ENCODE data around the gene ADAMTS17.
A peak's percentile ranks its signal among the peaks of the same experiment; 100 is the strongest.

The ADAMTS17 gene, protein sequence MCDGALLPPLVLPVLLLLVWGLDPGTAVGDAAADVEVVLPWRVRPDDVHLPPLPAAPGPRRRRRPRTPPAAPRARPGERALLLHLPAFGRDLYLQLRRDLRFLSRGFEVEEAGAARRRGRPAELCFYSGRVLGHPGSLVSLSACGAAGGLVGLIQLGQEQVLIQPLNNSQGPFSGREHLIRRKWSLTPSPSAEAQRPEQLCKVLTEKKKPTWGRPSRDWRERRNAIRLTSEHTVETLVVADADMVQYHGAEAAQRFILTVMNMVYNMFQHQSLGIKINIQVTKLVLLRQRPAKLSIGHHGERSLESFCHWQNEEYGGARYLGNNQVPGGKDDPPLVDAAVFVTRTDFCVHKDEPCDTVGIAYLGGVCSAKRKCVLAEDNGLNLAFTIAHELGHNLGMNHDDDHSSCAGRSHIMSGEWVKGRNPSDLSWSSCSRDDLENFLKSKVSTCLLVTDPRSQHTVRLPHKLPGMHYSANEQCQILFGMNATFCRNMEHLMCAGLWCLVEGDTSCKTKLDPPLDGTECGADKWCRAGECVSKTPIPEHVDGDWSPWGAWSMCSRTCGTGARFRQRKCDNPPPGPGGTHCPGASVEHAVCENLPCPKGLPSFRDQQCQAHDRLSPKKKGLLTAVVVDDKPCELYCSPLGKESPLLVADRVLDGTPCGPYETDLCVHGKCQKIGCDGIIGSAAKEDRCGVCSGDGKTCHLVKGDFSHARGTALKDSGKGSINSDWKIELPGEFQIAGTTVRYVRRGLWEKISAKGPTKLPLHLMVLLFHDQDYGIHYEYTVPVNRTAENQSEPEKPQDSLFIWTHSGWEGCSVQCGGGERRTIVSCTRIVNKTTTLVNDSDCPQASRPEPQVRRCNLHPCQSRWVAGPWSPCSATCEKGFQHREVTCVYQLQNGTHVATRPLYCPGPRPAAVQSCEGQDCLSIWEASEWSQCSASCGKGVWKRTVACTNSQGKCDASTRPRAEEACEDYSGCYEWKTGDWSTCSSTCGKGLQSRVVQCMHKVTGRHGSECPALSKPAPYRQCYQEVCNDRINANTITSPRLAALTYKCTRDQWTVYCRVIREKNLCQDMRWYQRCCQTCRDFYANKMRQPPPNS

DNA sequence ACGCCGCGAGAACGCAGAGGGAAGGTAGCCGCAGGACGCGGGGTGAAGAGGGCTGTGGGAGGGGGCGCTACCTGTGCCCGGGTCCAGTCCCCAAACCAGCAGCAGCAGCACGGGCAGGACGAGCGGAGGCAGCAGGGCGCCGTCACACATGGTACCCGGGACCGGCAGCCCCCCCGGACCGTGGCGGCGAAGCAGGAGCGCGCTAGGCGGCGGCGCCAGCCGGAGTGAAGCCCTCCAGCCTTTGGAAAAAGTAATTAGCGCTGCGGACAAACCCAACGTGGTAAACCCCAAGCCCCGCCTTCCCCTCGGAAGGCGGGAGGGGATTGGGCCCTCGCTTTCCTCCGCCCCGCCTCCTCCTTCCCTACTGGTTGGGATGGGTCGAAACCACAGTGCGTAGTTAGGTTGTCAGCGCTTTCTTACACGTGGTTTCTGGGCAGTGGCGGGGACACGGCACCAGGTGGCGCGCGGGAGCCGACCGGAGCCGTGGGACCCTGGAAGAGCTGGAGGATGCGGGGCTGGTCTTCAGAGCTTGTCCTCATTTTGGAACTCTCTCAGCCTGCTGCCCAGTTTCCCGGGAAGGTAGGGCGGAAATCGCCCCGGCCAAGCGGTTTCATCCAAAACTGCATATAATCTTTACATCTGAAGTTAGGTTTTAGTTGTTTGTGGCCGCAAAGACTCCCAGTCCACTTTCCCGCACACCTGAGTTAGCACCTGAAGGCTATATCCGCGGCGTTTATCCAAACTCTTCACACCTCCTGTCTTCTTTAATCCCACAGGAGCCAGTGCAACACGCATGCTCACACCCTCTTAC is at the start of gene ADAMTS17:
Gene ADAMTS17, minus strand, starts transcription at position 226 of the 811 bp plus-strand sequence. Its CDS starts 76 bp downstream, at position 150.
- peak; percentile 69 to 86 for DNase-seq

DNA sequence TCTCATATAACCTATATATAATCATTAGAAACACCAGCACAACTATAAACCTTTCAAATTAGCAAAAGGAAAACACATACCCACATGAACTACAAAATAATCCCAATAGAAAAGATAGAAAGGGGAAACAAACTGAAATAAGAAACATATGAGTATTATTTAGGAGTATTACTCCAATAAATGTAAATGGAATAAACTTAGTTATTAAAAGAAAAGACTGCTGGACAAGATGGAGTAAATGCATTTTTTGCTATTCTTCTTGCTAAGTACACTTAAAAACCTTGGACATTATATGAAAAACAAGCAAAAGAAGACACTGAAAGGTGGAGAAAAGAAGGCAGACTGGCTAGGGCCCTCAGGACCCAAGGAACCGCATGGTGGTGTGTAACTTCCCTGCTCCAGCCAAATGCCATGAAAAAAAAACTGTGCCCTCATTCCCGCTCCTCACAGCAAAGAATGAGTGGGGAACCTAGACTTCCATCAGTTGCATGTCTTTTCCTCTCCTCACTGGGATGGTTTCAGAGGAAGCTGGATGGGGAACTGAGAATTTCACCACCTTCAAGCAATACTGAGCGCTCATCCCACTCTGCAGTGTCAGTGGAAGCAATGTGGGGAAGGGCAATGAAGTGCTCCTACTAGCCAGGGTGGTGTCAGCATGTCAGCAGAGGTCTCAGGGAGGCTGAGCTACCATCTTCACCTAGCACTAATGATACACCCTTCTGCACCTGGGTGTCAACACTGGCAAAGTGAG is 43.7 kb upstream of the ADAMTS17 start:
- DNase-seq, result no peak

DNA sequence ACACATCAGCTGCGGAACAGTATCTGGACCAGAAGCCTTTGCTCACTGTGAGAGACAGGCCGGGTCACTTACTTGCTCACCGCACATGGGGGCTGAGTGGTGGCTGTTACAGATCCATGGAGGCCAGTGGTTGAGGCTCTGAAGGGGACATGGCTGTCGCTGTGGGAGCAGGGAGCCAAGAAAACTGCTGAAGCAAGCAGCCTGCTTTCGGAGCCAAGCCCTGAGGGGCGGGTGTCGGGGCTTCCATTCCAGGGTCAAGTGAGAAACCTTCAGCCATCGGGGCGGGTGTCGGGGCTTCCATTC is 42.3 kb upstream of the ADAMTS17 start:
- DNase-seq, result no peak

DNA sequence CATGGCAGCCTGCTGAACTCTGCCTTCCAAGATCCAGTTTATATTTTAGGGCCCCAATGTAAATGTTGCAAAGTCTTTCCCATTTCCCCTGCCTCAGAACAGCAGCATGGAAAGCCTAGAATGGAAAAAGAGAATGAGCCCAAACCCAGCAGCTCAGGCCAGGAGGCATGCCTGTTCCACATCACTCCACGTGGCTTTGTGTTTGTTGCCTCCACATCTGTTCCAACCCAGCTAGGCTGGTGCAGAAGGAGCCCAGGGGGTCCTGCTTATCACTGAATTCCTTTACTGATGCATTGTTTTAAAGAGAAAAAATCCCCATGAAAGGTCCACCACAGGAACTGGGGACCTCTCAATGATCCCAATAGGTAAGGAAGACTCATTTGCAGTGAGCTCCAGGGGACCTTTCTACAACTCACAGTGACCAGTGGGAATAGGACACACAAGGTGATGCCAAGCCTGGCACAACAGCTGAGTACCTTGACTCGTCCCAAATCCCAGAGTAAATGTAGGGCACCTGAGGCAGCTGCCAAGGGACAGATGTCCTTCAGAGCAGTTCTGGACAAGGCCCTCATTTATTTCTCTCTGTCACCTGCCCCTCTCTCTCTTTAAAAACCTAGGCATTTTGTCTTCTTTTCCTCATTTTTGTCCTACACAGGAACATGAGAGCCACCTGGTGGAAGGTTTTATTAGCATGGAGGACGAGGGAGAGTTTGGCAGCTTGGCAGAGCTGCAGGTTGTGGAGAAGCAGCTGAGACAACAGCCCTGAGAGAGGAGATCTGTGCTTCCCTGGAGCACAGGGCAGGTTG is 41.7 kb upstream of the ADAMTS17 start:
- DNase-seq, result peak in 1 of 2 experiments; percentile 3

DNA sequence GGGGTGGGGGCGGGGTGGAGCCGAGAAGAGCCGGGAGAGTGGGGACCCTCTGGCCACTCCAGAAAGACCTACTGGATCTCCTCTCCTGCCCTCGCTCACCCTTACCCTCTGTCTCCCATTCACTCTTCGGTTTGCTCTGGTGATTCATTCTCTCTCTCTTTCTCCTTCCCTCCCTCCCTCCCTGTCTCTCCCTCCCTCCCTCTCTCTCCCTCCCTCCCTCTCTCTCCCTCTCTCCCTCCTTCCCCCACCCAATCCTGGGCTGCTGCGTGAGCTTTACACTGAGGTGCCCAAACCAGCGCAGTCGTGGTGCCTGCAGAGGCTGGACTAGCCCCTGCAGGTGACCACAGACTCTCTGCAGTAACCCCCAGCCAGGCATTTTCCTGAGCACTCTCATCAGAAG is 32.2 kb upstream of the ADAMTS17 start:
- DNase-seq, result no peak

DNA sequence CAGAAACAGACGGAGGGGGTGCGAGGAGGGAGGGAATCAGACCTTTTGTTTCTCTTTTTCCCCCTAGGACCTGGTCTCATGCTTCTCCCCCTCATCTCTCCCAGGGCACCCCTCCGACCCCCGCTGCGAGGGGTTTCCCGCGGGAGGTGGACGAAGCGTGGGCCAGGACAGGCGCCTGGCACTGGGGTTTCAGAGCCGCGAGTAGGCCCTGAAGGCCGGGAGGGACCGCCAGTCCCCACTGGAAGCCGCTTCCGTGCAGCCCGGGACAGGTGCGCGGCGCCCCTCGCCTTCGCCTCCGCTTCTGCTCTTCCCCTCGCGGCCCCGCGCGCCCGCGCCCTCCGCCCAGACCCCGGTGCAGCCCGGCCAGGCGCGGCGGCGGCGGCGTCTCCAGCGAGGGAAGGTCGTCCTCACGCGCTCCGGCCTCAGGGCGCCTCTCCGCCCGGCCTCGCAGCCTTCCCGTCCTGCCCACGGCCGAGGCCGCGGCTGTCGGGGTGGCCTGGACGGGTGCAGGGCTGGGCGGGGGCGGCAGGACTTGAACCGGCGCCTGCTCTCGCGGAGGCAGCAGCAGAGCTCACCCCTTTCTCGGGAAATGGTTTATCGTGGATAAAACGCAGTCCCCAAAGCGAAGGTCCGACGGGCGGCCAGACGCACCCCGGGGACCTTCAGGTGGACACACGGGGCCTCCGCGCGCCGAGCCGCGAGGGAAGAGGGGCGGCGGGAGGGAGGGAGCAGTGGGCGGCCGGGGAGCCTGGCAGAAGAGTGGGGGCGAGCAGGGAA is 31.5 kb upstream of the ADAMTS17 start:
- DNase-seq, result no peak

DNA sequence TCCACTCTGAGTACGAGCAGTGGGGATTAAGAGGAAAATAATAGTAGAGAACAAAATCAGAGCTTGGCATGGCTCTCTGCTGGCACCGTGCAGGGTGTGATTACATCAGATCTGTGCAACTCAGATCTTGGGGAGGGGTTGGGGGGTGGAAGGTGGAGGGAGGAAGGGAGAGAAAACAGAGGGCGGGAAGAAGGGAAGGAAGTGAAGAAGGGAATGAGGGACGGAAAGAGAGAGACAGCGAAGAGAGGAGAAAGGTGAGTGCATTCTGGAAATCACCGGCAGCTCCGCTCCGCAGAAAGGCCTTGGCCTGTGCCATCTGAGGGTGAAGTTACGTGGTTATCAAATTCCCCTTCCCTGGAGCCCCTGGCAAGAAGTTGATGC is 31.0 kb upstream of the ADAMTS17 start:
- DNase-seq, result no peak

DNA sequence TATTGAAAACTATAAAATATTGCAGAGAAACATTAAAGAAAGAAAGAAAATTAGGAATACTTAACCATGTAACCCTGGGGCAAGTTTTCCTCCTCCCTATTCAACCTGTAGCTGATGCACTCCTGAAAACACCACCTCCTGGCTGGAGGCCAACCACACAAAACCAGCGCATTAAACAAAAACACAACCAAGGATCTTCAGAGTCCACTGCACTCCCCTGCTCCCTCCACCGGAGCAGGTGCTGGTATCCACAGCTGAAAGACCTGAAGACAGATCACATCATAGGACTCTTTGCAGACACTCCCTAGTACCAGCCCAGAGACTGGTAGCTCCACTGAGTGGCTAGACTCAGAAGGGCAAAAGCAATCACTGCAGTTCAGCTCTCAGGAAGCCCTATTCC is 13.6 kb upstream of the ADAMTS17 start:
- no peak for DNase-seq

DNA sequence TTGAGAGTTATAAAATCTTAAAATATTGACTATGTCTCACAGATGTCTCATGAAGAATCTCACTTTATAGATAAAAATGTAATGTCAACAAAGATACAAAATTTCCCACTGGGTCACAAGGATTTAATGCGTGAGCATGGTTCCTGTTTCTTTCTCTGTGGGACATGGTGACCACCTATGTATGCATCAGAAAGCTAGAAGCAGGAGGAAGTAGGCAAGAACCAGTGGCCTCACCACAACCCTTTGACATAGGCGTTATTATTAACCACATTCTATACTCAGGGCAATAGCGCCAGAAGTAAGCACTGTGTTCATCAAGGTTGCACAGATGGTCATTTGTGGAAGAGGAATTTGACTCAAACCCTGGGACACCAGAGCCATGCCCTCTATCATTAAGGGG is 11.7 kb upstream of the ADAMTS17 start:
- no peak for DNase-seq

DNA sequence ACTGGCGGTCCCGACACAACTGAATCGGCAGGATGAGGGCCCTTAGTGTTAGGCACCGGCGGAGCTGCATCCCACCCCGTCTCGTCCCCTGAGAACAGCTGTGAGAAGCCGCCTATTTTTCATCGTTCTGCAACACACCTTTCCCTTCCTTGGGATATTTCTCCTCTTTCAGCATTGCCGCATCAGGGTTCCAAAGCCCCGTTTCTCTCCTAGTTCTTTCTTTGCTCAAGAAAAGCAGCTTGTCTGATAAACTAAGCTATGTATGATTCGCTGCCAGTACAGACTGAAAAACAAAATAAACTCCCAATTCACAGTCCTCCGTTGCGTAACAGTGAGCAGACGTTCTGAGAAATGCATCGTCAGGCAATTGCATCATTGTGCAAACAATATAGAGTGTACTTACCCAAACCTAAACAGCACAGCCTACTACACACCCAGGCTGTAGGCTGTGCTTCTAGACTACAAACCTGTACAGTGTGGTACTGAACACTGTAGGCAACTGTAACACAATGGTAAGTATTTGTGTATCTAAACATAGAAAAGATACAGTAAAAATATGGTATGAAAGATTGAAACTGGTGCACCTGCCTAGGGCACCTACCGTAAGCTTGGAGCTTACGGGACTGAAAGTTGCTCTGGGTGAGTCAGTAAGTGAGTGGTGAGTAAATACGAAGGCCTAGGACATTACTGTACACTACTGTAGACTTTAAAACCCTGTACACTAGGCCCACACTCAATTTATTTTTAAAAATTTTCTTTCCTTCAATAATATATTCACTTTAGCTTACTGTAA is 8.9 kb upstream of the ADAMTS17 start:
- DNase-seq, result peak in 1 of 2 experiments; percentile 10

DNA sequence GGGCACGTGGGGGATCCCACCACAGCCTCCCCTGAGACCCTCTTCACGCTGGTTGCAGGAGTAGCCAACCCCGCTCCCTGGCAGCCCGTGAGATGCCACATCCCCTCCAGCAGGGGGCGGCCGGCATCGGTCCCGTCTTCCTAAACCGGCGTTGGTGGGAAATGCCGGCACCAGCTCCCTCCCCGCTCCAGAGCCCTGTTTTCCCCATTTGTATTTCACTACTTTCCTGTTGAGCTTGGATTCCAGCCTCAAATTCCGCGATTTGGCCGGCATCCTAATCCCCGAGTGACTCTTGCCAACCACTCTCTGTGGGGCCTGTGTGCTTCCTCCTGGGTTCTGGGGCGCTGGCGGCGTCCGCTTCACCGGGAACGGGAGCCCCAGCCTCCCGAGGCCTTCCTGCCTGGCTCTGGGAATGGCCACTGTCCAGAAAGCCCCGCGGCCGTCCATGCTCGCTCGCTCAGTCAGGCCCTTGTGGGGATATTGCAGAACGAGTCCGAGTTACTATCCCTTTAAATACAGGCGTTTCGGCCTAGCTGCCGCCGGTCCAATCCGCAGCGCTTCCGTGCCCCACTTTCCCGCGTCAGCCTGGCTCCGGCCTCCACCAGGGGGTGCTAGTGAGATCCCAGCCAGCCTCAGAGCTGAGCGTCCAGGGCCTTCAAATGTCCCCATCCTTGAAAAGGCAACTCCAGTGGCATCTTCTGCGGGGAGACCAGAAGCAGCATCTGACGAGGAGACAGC is 8.1 kb upstream of the ADAMTS17 start:
- peak; percentile 63 to 72 for DNase-seq

DNA sequence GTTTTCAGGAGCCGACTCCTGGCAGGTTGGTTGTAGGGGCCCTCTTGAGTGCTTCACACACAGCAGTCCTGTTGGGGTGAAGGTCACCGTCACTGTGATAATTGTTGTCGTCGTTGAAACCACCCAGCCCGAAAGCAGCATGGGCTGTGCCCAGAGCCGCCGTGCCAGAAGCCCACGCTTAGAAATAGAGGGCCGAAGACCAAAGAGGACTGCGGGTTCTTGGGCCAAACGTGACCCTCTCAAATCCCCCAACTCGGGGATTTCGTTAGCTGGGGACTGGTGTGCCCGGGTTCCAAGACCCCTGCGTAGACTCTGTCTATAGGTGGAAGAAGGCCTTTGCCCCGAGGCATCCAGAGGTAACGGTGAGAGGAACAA is 7.5 kb upstream of the ADAMTS17 start:
- no peak for DNase-seq

DNA sequence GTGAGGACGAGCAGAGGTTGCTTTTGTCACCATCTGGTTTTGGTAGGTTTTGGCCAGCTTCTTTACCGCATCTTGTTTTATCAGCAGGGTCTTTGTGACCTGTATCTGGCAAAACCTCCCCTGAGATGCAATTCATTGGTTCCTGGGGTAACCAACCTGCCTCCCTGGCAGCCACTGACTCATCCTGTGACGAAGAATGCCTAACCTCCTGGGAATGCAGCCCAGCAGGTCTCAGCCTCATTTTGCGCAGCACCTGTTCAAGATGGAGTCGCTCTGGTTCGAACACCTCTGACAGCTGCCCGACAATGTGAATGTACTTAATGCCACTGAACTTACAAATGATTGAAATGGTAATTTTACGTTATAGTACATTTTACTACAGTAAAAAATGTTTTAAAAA is 6.8 kb upstream of the ADAMTS17 start:
- DNase-seq, result no peak

DNA sequence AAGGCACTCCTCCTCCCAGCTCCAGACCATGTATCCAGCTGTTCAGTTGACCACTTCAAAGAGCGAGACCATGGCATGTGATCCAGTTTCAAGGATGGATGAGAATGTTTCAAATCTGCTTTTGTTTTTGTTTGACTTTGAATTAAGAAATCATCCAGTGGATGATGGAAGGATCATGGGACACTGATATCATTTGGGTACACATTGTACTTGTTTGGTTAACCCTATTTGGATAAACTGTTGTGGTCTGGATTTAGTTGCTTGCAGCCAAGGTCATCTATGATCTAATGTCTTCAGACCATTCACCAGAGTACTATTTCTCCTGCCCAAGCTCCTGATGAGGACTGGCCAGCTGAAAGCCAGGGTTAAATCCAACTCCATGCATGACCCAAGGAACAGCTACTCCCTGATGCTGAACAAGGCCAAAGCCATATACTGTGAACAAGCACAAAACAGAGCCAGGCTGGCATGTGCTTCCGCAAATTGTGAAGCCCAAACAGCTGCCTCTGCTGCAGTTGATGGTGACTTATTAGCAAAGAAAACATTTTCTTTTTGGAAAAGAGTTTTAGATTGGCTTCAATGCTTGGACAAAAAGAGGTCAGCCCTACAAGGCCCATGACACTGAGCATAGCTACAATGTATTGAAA is 5.2 kb upstream of the ADAMTS17 start:
- DNase-seq, result no peak

DNA sequence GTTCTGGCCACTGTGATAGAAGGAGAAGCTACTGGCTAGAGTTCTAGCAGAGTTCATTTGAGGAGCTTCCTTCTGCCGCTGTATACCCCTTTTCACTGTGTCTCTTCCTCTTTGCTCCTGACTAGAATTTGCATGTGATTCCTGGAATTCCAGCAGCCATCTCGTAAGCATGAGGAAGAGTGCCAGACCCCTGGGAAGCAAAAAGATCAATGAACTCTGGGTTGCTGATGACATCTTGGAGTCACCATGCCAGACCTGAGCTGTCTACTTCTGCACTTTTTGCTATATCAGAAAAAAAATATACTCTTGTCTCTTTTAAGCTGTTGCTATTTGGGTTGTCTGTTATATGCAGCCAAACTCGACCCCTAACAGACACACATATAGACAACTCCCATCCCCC is 3.7 kb upstream of the ADAMTS17 start:
- DNase-seq, result no peak

DNA sequence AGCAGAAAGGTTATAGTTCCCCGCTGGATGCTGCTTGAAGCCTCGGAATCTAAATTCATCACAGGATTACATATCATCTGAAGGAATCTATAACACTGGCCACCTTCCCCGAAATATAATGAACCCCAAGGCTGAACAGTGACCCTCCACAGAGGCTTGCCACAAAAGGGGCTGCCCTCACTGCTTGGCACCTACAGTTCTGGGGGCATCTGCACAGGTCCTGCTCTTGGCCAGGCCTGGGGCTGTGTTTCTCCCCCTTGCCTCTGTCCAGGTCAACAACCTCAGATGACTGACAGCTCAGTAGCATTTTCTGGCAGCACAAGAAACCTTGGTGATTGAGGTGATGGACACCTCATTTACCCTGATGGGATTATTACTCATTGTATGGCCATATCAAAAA is 1.5 kb upstream of the ADAMTS17 start:
- no peak for DNase-seq

DNA sequence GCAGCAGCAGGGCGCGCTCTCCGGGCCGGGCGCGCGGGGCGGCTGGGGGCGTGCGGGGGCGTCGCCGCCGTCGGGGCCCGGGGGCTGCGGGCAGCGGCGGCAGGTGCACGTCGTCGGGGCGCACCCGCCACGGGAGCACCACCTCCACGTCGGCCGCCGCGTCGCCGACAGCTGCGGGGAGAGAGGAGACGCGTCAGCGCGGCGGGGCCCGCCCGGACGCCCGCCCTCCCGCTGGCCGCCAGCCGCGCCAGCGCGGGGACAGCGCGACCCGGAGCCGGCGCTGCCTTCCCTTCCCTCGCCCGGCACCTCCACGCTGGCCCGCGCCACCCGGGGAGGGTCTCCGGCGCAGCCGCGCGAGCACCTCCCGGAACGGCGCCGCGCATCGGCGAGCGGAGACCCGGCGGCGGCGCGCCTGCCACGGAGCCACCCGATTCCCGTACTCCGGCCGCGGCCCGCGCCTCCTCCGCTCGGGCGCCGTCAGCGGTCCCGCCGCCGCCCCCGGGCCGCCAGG is 481 bp downstream of the ADAMTS17 start:
- no peak for DNase-seq

DNA sequence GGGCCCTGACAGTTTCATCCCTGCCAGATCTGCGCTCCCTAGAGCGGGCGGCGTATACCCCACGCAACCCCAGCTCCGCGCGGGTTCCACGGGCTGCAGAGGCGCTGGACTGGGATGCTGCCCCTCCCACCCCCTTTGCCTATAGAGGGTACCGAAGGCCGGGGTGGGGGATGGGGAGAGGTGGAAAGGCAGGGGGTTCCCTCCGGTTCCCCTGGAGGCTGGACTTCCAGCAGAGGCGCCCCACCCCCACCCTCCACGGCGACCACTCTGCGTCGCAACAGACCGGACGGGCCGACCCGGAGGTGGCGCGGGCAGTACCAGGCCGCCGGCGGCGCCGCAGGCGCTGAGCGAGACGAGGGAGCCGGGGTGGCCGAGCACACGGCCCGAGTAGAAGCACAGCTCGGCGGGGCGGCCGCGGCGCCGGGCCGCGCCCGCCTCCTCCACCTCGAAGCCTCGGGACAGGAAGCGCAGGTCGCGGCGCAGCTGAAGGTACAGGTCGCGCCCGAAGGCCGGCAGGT is 995 bp downstream of the ADAMTS17 start:
- no peak for DNase-seq
